ENCODE data around the gene ATP8A2.

DNA sequence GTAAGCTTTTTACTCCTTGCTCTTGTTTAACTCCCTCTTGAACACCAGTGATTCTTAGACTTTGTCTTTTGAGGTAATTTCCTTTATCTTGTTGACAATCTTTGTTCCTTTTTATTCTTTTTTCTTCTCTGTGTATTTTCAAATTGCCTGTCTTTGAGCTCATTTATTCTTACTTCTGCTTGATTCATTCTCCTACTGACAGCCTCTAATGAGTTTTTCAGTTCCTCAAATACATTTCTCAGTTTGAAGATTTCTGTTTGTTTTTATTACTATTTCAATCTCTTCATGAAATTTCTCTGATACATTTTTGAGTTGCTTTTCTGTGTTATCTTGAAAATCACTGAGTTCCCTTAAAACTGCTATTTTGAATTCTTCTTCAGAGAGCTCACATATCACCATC lies 154.1 kb downstream of the ATP8A2 start:
- TF ChIP-seq, protein P1, sequence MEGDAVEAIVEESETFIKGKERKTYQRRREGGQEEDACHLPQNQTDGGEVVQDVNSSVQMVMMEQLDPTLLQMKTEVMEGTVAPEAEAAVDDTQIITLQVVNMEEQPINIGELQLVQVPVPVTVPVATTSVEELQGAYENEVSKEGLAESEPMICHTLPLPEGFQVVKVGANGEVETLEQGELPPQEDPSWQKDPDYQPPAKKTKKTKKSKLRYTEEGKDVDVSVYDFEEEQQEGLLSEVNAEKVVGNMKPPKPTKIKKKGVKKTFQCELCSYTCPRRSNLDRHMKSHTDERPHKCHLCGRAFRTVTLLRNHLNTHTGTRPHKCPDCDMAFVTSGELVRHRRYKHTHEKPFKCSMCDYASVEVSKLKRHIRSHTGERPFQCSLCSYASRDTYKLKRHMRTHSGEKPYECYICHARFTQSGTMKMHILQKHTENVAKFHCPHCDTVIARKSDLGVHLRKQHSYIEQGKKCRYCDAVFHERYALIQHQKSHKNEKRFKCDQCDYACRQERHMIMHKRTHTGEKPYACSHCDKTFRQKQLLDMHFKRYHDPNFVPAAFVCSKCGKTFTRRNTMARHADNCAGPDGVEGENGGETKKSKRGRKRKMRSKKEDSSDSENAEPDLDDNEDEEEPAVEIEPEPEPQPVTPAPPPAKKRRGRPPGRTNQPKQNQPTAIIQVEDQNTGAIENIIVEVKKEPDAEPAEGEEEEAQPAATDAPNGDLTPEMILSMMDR (IDR thresholded peaks at IDR 0.05): no peak
- TF ChIP-seq EZH2 (IDR thresholded peaks at IDR 0.05) (no peak), EZH2phosphoT487 (IDR thresholded peaks at IDR 0.05) (no peak)

Data from neural progenitor cell (in vitro differentiated cells).